Measurements from ENCODE around the gene NRARP.

GRCh38 chr9:137310189-137311052 lies 8.3 kb upstream of the NRARP start:
- TF ChIP-seq CTCF (IDR thresholded peaks at IDR 0.05) (no peak), POLR2A (IDR thresholded peaks at IDR 0.05) (no peak), POLR2AphosphoS5 (IDR thresholded peaks at IDR 0.05) (no peak), EP300 (IDR thresholded peaks at IDR 0.05) (no peak)

All from sigmoid colon (tissue), 4 donors.